PC-3 (cell line): ENCODE data around the gene MICOS13. TPM values are rescaled to one million over a fixed set of nuclear protein-coding genes. Genes with fewer than 3 reads are reported as not detected.

Source experiments
- ATAC-seq: fragments of 200-7000 bp; cut with Tn5 transposase; 2 replicates; pipeline ENCODE4 v1.9.1; 2020; ENCODE audit warnings: mild to moderate bottlenecking, moderate library complexity
- BruUV-seq: library from RNA; stranded (reverse); fragments of 400-500 nt; replicated peaks from 2 replicates; lab custom pipeline; 2021; lab: Mats Ljungman, UMichigan
- CTCF ChIA-PET: fragments of 300-600 bp; sonication (Branson Sonifier 250); formaldehyde crosslinking; loops from one replicate; lab custom pipeline; 2022; ENCODE audit warnings: antibody characterized with exemption; lab: Charles Lee
- POLR2A ChIA-PET: fragments of 300-600 bp; sonication (Branson Sonifier 250); formaldehyde crosslinking; loops from one replicate; lab custom pipeline; 2022; ENCODE audit warnings: antibody characterized with exemption; ENCODE audit not compliant: unreplicated experiment; lab: Charles Lee
- DNase-seq: peaks from one replicate; pipeline ENCODE4 v3.0.0-alpha.2; 2015
- H2AFZ ChIP-seq: fragments of 300-600 bp; sonication (generic); 2 replicates; pipeline ENCODE4 v1.6.0; 2016; ENCODE audit warnings: antibody characterized with exemption, low read length
- H3F3A ChIP-seq: fragments of 300-600 bp; sonication (generic); one replicate; pipeline ENCODE4 v1.6.0; 2017; ENCODE audit warnings: antibody characterized with exemption, low read length, control low read depth, mild to moderate bottlenecking; ENCODE audit not compliant: unreplicated experiment
- H3K27ac ChIP-seq: fragments of 300-600 bp; sonication (generic); 2 replicates; pipeline ENCODE4 v1.5.1; 2016; ENCODE audit warnings: mild to moderate bottlenecking, low read length
- H3K27me3 ChIP-seq: fragments of 300-600 bp; sonication (generic); 2 replicates; pipeline ENCODE4 v1.6.1; 2016; ENCODE audit warnings: low read length, mixed read lengths
- H3K36me3 ChIP-seq: fragments of 300-600 bp; sonication (generic); 2 replicates; pipeline ENCODE4 v1.6.1; 2016; ENCODE audit warnings: low read depth, mixed run types, low read length, mixed read lengths
- H3K4me1 ChIP-seq: fragments of 300-600 bp; sonication (generic); 2 replicates; pipeline ENCODE4 v1.5.1; 2016; ENCODE audit warnings: low read length; ENCODE audit not compliant: insufficient read depth
- H3K4me2 ChIP-seq: fragments of 300-600 bp; sonication (generic); 2 replicates; pipeline ENCODE4 v1.6.0; 2016; ENCODE audit warnings: low read length
- H3K4me3 ChIP-seq: fragments of 300-600 bp; sonication (generic); 2 replicates; pipeline ENCODE4 v1.5.1; 2016; ENCODE audit warnings: mild to moderate bottlenecking, low read length, mixed read lengths
- H3K79me2 ChIP-seq: fragments of 300-600 bp; sonication (generic); 2 replicates; pipeline ENCODE4 v1.6.1; 2017; ENCODE audit warnings: low read length, mixed read lengths
- H3K9ac ChIP-seq: fragments of 300-600 bp; sonication (generic); 2 replicates; pipeline ENCODE4 v1.6.0; 2016; ENCODE audit warnings: mild to moderate bottlenecking, low read length
- H3K9me2 ChIP-seq: fragments of 300-600 bp; sonication (generic); replicated peaks from 2 replicates; pipeline ENCODE4 v1.6.1; 2016; ENCODE audit warnings: mixed run types, low read length, mixed read lengths
- H3K9me3 ChIP-seq: fragments of 300-600 bp; sonication (generic); 2 replicates; pipeline ENCODE4 v1.6.1; 2016; ENCODE audit warnings: low read length, mixed read lengths
- H4K20me1 ChIP-seq: fragments of 300-600 bp; sonication (generic); 2 replicates; pipeline ENCODE4 v1.6.1; 2016; ENCODE audit warnings: low read length, mixed read lengths
- EZH2 ChIP-seq: fragments of 300-600 bp; sonication (generic); IDR thresholded peaks from one replicate; pipeline ENCODE4 v1.6.1; 2017; ENCODE audit warnings: antibody characterized with exemption, mild to moderate bottlenecking, low read length; ENCODE audit not compliant: unreplicated experiment
- EZH2phosphoT487 ChIP-seq: fragments of 300-600 bp; sonication (generic); IDR thresholded peaks from 2 replicates; pipeline ENCODE4 v1.6.1; 2018; ENCODE audit warnings: mild to moderate bottlenecking, antibody characterized with exemption, low read length, borderline replicate concordance
- intact Hi-C: fragments of 100-400 bp; cut with micrococcal nuclease; formaldehyde crosslinking; loops from 2 replicates; pipeline ENCODE4 v1.9.0; 2023
- total RNA-seq: library from RNA; depleted of rRNA; stranded (reverse); fragments of >200 nt; gene quantifications from 2 replicates; pipeline ENCODE4 v1.2.3, GENCODE V29; 2014
- TF ChIP-seq, protein P1 (sequence below): fragments of 300-600 bp; sonication (generic); conservative IDR thresholded peaks from 2 replicates; pipeline ENCODE4 v1.5.1; 2017; ENCODE audit warnings: antibody characterized with exemption, low read depth, mild to moderate bottlenecking, low read length

Gene MICOS13
- total RNA-seq, 1 experiment from 2014 or later: 456 TPM

DNA sequence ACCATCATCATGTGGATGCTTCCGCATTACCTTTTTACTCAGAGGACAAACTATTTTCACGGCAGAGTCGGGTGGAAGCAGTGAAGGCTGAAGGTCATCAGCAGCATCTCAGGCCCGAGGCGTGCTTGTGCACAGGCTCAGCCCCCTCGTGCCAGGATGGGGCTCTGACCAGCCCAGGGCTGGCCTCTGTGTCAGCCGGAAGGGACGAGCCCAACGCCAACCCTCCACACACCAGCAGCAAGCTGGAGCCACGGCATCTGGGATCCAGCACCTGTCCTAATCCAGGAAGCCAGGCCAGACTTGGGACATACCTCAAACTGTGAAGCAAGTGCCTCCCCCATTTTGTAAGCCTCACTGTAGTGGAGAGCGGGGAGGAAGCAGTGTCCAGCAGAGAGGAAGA is 11.1 kb downstream of the MICOS13 start:
- Histone ChIP-seq H3K27ac (no peak overlapping the region), H3K79me2 (no peaks in the 10 kb centered on the region), H4K20me1 (0 out of 2 replicates have a peak, but pooled peaks cover 3% of the 10 kb centered on the region), H3K9me3 (no peaks in the 10 kb centered on the region), H3K4me3 (no peak overlapping the region), H3K9ac (no peak overlapping the region), H3F3A (no peaks in the 10 kb centered on the region), H3K4me2 (no peak overlapping the region), H3K36me3 (peaks cover 53% of the 10 kb centered on the region), H2AFZ (no peak overlapping the region), H3K27me3 (no peaks in the 10 kb centered on the region), H3K9me2 (no peaks in the 10 kb centered on the region), H3K4me1 (no peaks in the 10 kb centered on the region)
- intact Hi-C loops: no loop called here
- ChIA-PET CTCF (no interaction called here), POLR2A (no interaction called here)
- TSS peak; percentile 14 for BruUV-seq
- no peak for ATAC-seq
- no peak for TF ChIP-seq EZH2
- TF ChIP-seq EZH2phosphoT487: no peak
- TF ChIP-seq, protein P1, sequence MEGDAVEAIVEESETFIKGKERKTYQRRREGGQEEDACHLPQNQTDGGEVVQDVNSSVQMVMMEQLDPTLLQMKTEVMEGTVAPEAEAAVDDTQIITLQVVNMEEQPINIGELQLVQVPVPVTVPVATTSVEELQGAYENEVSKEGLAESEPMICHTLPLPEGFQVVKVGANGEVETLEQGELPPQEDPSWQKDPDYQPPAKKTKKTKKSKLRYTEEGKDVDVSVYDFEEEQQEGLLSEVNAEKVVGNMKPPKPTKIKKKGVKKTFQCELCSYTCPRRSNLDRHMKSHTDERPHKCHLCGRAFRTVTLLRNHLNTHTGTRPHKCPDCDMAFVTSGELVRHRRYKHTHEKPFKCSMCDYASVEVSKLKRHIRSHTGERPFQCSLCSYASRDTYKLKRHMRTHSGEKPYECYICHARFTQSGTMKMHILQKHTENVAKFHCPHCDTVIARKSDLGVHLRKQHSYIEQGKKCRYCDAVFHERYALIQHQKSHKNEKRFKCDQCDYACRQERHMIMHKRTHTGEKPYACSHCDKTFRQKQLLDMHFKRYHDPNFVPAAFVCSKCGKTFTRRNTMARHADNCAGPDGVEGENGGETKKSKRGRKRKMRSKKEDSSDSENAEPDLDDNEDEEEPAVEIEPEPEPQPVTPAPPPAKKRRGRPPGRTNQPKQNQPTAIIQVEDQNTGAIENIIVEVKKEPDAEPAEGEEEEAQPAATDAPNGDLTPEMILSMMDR: no peak
- DNase-seq: no peak

DNA sequence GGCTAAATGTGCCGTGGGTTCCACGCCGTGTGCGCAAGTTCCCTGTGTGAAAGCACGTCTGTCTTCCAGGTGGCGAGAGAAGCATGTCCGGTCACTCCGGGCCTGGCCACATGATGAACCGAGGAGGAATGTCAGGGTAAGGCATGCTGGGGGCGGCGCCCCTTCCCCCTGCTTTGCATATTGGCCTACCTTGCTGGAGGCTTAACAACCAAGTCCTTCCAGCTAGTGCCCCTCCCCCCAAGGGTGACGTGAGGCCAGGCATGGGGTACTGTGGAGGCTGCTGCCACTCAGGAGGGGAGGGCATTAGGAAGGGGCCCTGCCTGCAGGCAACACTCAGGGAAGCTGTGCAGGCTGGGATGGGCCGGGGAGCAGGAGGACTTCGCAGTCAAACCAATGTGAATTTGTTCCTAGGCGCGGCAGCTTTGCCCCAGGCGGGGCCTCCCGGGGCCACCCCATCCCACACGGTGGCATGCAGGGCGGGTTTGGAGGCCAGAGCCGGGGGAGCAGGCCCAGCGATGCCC is 12.5 kb downstream of the MICOS13 start:
- H3K4me3 ChIP-seq: no peak overlapping the region
- no peaks in the 10 kb centered on the region for H3K27me3 ChIP-seq
- no peak overlapping the region for H2AFZ ChIP-seq
- POLR2A ChIA-PET: interaction anchor here (0.7 kb wide), 1 partner anchor 1929 kb away, joined by 3 read pairs; no protein-coding TSS in a partner anchor
- CTCF ChIA-PET: no interaction called here
- H3K36me3 ChIP-seq: peaks cover 66% of the 10 kb centered on the region
- H3K9ac ChIP-seq: no peak overlapping the region
- no peaks in the 10 kb centered on the region for H3K9me2 ChIP-seq
- no peaks in the 10 kb centered on the region for H3K79me2 ChIP-seq
- no peaks in the 10 kb centered on the region for H3F3A ChIP-seq
- no TSS peak for BruUV-seq
- H3K4me2 ChIP-seq: no peak overlapping the region
- intact Hi-C loops: no loop called here
- no peak for DNase-seq
- no peak for ATAC-seq
- H3K4me1 ChIP-seq: no peaks in the 10 kb centered on the region
- TF ChIP-seq EZH2 (no peak), EZH2phosphoT487 (no peak)
- TF ChIP-seq, protein P1: no peak
- 0 out of 2 replicates have a peak, but pooled peaks cover 10% of the 10 kb centered on the region for H4K20me1 ChIP-seq
- H3K9me3 ChIP-seq: no peaks in the 10 kb centered on the region
- no peak overlapping the region for H3K27ac ChIP-seq

DNA sequence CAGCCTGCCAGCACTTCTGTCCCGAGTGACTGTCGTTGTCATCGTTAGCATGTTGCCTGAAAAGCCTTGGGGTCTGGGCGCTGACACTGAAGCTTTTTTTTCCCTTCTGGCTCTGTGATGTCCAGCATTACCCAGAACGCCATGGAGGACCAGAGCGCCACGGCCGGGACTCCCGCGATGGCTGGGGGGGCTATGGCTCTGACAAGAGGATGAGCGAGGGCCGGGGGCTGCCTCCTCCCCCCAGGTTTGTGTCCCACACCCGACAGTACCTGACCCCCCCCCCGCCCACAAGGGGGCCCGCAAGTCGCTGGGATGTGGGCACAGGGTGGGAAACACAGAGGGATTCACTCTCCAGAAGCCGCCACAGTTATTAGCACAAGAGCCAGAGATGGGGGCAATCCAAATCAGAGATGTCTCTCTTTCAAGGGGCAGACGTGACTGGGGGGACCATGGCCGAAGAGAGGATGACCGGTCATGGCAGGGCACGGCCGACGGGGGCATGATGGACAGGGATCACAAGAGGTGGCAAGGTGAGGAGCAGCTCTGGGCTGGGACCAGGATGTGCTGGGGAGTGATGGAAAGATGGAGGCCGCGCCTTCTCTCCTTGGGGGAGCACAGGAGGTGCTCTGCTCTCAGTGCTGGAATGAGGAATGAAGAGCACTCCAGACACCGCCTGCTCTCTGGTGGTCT is 13.2 kb downstream of the MICOS13 start:
- Histone ChIP-seq H3K79me2 (no peaks in the 10 kb centered on the region), H3K9ac (no peak overlapping the region), H3K4me2 (no peak overlapping the region), H2AFZ (no peak overlapping the region), H3K9me3 (no peaks in the 10 kb centered on the region), H3K4me3 (no peak overlapping the region), H3K4me1 (no peaks in the 10 kb centered on the region), H3K9me2 (no peaks in the 10 kb centered on the region), H3F3A (no peaks in the 10 kb centered on the region), H3K27ac (no peak overlapping the region), H3K27me3 (no peaks in the 10 kb centered on the region), H4K20me1 (0 out of 2 replicates have a peak, but pooled peaks cover 10% of the 10 kb centered on the region), H3K36me3 (peaks cover 66% of the 10 kb centered on the region)
- BruUV-seq: no TSS peak
- intact Hi-C loops: no loop called here
- no peak for ATAC-seq
- ChIA-PET POLR2A (no interaction called here), CTCF (no interaction called here)
- TF ChIP-seq, protein P1: no peak
- no peak for TF ChIP-seq EZH2
- no peak for TF ChIP-seq EZH2phosphoT487
- DNase-seq: no peak
